ENCODE results near the gene CELSR1. TPM values are rescaled to one million over a fixed set of nuclear protein-coding genes. Genes with fewer than 3 reads are reported as not detected.

Gene CELSR1
- total RNA-seq, 3 donors from 2014 or later, result 1.9 to 4.2 (median 2.5) TPM

DNA sequence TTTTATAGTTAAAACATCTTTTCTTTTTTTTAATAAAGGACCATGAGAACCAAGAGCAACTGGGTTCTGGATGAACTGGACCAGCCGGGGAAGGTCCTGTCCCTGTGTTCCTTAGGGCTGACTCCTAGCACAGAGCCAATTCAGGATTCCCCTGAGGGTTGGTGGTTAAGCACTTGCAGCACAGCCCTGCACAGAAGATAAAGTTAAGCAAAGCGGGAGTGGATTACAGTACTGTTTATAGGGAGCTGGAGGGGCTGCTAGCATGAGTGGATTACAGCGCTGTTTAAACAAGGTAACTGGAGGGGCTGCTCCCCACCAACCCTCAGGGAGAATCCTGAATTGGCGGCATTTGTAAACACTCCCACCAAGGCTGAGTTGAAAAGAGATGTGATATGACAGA, 90.6 kb downstream of the CELSR1 start:
- no peak for TF ChIP-seq CTCF (IDR thresholded peaks at IDR 0.05)
- Histone ChIP-seq H3K9me3 (no peaks in the 10 kb centered on the region), H3K36me3 (ENCODE audit: low read depth) (no peaks in the 10 kb centered on the region), H3K4me3 (no peak overlapping the region), H3K4me1 (ENCODE audit: low read depth) (peaks cover 7% of the 10 kb centered on the region)
- intact Hi-C loops (cut with DNase I, micrococcal nuclease), result no loop called here
- no peak for DNase-seq
- no peak for ATAC-seq

- Histone ChIP-seq H3K4me3 (no peak overlapping the region), H3K4me1 (ENCODE audit: low read depth) (peaks cover 7% of the 10 kb centered on the region), H3K36me3 (ENCODE audit: low read depth) (no peaks in the 10 kb centered on the region), H3K9me3 (no peaks in the 10 kb centered on the region)
- intact Hi-C loops (cut with DNase I, micrococcal nuclease), result no loop called here
- TF ChIP-seq CTCF (IDR thresholded peaks at IDR 0.05), result no peak
- DNase-seq (no peak), ATAC-seq (no peak)
Measured at GRCh38 chr22:46445771-46446420, 91.5 kb downstream of the CELSR1 start.

GRCh38 chr22:46444390-46444854, 93.0 kb downstream of the CELSR1 start:
- ATAC-seq (peak; percentile 69), DNase-seq (peak in 1 of 3 donors; percentile 36)
- Histone ChIP-seq H3K36me3 (ENCODE audit: low read depth) (no peaks in the 10 kb centered on the region), H3K4me3 (no peak overlapping the region), H3K4me1 (ENCODE audit: low read depth) (peaks cover 7% of the 10 kb centered on the region), H3K9me3 (no peaks in the 10 kb centered on the region)
- TF ChIP-seq CTCF (IDR thresholded peaks at IDR 0.05), result no peak
- intact Hi-C loops (cut with DNase I, micrococcal nuclease), result no loop called here

GRCh38 chr22:46443850-46444389, 93.5 kb downstream of the CELSR1 start:
- H3K4me1 ChIP-seq (ENCODE audit: low read depth), result peaks cover 7% of the 10 kb centered on the region
- peak; percentile 88 for ATAC-seq
- intact Hi-C loops (cut with DNase I, micrococcal nuclease), result no loop called here

DNA sequence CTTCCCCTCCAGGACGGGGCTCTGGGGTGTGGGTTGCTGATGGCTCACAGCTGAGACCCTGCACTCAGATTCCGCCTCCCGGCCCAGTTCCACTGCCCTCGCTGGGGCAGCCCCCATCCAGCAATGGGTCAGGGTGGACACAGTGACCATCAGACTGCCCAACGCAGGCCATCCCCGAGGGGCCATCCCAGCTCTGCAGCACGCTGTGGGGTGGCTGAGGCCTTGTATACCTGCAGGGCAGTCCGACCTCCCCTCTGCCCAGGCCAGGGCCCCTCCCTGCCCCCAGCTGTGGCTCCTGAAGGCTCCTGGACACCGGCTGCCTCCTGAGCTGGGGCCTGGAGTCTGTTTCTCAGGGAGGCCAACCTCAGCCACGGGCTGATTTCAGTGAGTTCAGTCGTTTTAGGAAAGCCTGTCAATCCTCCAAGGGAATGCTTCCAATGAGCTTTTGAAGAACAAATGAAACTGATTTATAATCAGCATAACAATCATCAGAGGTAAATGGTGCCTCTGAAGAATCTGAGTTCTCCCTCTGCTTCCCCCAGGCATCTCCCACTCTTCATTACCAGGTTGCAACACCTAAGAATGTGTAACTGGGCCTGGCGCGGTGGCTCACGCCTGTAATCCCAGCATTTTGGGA, 95.1 kb downstream of the CELSR1 start:
- ATAC-seq (no peak), DNase-seq (no peak)
- Histone ChIP-seq H3K9me3 (no peaks in the 10 kb centered on the region), H3K4me1 (ENCODE audit: low read depth) (peaks cover 7% of the 10 kb centered on the region), H3K36me3 (ENCODE audit: low read depth) (no peaks in the 10 kb centered on the region), H3K4me3 (no peak overlapping the region)
- no peak for TF ChIP-seq CTCF (IDR thresholded peaks at IDR 0.05)
- intact Hi-C loops (cut with DNase I, micrococcal nuclease), result no loop called here

More at GRCh38 chr22:46443850-46444389, 93.5 kb downstream of the CELSR1 start:
- no peak overlapping the region for H3K4me3 ChIP-seq
- no peak for TF ChIP-seq CTCF (IDR thresholded peaks at IDR 0.05)
- no peaks in the 10 kb centered on the region for H3K9me3 ChIP-seq
- peak in 2 of 3 donors; percentile 45 to 54 for DNase-seq
- H3K36me3 ChIP-seq (ENCODE audit: low read depth), result no peaks in the 10 kb centered on the region
